Skin epidermis (tissue), 12 donors: ENCODE results near the gene TGFBR3.

ENCODE experiments used
- H3K27ac ChIP-seq, 21 experiments: fragments of 200-600 bp; sonication (generic) in 11 of 21; one replicate each; pipeline ENCODE4 v1.5.0; 2020; ENCODE audit warnings: mild to moderate bottlenecking in 3 of 21, inconsistent platforms in 2 of 21, moderate library complexity in 2 of 21
- H3K4me3 ChIP-seq, 7 experiments: fragments of 200-600 bp; sonication (generic) in 2 of 7; one replicate each; pipeline ENCODE4 v1.5.0; 2020; ENCODE audit warnings: inconsistent platforms in 2 of 7, mild to moderate bottlenecking in 2 of 7, moderate library complexity in 1 of 7

TGFBR3 gene

DNA sequence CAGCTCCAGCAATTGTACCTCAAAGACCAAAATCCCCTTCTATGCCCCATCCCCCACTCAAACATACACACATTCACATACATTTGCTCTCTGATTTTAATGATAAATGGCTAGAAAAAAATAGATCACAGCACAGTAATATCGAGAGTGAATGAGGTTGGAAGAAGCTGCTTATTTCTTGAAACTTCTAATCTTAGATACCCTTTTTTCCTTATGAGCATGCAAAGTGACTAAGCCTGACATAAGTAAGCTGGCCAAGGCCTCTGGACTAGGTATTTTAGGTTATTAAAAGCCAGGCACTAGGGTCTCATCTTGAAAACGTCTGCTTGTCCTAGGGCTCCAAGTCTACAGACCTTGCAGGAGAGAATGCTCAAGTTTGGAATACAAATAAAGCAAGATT, 133.6 kb downstream of the TGFBR3 start:
- peak overlapping the region in 8 of 21 experiments; percentile 8 to 72 (median 56) for H3K27ac ChIP-seq

DNA sequence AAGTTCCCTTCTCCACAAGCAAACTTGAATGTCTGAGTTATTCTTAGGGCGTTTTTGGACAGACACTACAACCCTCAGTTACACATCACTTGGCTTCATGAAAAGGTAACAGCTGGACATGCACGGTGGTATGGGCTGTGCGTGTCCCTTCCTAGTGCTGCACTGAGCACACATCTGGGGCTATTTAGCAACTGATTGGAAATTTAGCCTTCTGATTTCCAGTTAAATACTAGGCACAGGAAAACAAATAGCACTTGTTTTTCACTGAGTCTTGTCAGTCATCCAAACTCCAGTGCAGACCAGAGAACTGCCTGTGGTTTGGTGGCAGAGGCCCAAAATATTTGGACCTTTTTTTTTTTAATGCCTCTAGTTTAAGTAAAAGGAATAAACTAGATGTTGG, 134.7 kb downstream of the TGFBR3 start:
- Histone ChIP-seq H3K4me3 (no peak overlapping the region), H3K27ac (peak overlapping the region in 8 of 21 experiments; percentile 38 to 72 (median 56))

More for the DNA sequence above, 133.6 kb downstream of the TGFBR3 start:
- no peak overlapping the region for H3K4me3 ChIP-seq

DNA sequence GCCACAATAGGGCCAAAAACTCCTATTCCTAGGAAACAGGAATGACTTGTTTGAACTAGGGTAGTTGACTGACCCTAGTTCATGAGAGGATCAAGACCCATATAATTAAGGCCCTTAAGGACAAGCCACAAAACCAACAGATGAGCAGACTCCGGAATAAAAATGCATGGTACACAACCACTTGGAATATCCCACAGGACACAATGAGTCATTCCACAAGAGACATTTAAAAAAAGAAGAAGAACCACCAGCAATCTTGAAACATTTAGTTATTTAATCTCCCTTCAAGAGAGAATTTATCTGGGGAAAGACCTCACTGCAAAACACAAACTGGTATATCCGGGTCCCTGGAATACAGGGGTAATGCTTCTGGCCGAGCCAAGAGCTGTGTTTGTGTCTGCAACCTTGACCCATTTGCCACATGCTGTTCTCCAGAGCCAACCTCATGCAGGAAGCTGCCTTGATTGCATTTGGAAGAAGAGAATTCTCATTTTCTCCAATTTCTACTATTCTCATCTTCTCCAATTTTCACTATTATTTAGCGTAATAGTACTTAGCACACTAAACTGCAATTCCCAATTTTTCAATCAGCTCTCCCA, 135.5 kb downstream of the TGFBR3 start:
- peak overlapping the region in 15 of 21 experiments; percentile 9 to 76 (median 40) for H3K27ac ChIP-seq
- no peak overlapping the region for H3K4me3 ChIP-seq

DNA sequence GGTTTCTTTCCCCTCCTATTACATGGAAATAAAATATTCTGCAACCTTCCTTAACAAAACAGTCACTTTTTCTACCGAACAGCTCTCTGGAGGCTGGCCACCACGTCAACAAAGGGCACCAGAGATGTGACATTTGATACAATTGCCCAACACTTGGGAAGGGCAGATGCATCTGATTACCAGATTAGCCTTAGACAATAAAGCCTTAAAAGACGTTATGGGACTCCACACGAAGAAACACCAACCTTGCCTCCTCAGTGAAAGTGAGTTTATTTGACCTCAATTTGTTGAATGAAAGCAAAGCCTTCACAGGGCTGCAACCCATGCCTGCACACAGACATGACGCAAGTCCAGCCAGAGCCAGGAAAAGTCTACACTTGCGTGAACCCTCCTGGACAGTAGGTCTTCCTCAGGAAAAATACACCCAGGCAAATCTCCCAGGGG, 136.1 kb downstream of the TGFBR3 start:
- H3K27ac ChIP-seq = peak overlapping the region in 8 of 21 experiments; percentile 27 to 76 (median 46)
- no peak overlapping the region for H3K4me3 ChIP-seq

DNA sequence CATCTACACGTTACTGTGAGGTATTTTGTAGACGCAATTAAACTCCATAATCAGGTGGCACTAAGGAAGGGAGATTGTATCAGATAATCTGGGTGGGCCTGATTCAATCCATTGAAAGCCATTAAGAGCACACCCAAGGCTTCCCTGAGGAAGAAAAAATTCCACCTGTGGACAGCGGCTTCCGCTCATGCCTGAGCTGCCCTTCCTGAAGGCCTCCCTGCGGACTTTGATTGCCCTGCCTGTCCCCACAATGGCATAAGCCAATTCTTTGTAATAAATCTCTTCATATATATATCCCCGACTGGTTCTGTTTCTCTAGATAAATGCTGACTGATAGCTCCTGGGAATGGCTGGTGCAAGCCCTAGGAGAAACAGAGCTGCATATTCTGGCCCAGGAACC, 138.3 kb downstream of the TGFBR3 start:
- H3K27ac ChIP-seq = no peak overlapping the region
- H3K4me3 ChIP-seq = no peak overlapping the region

DNA sequence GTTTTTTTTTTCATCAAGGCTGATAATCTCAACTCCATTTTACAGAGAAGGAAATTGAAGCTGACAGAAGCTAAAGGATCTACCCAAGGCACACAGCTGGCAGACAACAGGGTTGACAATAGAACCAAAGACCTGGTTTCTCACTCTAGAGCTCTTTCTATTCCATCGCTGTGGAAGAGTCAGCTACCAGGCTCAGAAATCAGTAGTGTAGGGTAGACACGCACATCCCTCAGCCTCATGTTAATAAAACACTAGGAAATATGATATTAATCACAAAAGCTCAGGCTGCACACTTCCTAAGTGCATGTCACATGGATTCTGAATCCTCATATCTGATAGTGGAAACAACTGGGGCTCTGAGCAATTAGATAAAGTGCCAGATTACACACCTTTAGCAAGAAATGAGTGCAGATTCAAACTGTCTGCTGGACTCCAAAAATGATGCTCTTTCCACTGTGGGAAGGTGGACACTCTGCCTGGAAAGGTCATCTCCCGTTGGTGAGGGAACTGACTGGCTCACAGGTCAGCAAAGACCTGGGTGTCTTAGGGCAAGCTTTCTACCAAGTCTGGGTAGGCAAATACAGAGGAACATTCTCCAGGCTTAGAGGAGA, 139.1 kb downstream of the TGFBR3 start:
- no peak overlapping the region for H3K4me3 ChIP-seq
- peak overlapping the region in 2 of 21 experiments; percentile 14 to 19 for H3K27ac ChIP-seq

DNA sequence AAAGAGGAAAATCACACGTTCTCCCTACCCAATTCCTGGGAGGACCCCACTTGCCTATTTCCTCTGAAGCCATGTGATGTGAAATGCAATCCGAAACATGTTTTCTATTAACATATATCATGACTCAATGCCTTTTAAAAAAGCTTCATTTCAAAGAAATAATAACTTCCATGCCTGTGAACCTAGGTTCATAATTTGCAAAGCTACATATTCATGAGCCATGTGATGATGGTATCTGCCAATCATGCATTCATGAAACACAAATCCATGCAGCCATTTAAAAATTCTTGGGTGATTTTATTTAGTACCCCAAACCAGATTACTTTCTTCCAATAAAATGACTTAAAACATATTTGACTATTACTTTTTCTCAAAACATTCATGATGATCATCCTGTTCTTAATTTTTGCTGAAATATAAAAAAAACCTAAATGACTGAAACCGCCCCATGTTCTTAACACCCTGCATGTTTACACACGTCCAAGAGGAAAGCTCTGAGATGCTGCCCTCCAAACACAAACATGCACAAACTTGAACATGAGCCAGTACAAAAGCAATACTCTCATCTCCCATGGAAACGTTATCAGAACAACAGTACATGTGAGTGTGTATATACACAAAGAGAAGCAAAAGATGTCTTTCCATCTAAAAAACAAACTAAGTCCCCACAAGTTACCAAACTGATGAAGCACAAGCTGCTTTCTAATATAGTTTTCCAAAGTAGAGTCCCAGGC, 140.1 kb downstream of the TGFBR3 start:
- H3K27ac ChIP-seq = peak overlapping the region in 10 of 21 experiments; percentile 9 to 68 (median 40)
- H3K4me3 ChIP-seq = no peak overlapping the region

DNA sequence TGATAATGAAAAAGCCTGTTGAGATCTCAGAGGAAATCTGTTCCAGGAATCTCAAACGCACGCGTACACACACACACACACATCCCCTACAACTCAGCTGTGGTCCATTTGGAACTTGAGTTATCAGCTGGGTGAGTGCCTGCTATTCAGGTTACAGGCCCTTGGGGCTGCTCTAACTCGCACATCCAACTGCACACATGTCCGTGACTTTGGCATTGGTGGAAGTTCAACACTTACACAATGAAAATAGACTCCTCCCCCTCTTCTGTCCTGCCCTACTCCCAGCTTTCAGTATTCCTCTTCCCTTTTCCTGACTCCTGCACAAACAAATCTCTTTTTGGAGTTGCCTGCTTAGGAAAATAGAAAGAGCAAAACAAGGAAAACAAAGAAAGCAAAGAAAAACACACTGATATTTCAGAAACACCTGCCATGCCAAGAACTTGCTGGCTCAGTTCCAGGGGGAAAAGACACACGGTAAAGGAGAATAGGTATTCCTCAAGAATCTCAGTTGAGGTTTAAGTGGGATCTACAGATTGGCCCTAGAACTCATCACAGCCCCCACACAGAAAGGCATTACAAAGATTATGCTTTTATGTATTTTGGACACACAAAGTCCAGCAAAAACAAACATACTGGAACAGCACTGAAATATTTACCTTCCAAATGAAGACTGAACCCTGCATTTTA, 140.9 kb downstream of the TGFBR3 start:
- H3K4me3 ChIP-seq = no peak overlapping the region

DNA sequence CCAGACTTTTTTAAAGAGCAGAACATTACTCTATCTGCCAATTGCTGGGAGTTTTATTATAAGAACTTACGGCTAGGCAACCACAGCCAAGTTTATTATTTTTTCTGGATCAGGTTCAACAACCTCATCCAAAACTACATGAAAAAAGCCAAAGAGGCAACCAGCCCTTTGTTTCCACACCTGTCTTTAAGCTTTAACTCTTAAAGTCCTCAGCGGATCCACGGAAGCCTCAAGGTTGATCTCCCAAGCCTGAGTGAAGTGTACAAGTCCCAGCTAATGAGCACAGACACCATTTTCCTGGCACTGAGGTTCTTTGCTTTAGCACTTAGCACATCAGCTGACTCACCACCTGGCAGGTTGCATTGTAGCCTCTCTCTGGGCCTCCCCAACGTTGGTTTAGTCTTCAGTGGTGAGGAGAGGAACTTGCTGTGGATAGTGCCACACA, 143.1 kb downstream of the TGFBR3 start:
- Histone ChIP-seq H3K27ac (peak overlapping the region in 4 of 21 experiments; percentile 6 to 61 (median 35)), H3K4me3 (no peak overlapping the region)

More for the DNA sequence above, 140.9 kb downstream of the TGFBR3 start:
- peak overlapping the region in 10 of 21 experiments; percentile 13 to 68 (median 40) for H3K27ac ChIP-seq

DNA sequence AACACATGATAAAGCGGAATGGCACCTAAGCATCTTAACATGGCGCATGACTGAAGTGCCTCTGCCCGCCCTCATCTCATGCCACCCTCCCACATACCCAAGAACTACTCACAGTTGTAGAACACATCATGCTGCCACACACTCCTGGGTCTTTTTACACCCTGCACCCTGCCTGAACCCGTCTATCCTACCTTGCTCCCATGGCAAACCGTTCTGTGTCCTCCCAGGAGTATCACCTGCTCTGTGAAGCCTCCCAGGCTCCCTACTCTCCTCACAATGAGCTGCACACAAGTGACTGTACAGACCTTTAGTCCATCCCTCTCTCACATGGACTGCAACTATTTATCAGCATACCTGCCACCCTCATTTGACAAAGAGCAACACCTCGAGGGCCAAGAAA, 144.0 kb downstream of the TGFBR3 start:
- H3K4me3 ChIP-seq = no peak overlapping the region
- H3K27ac ChIP-seq = peak overlapping the region in 4 of 21 experiments; percentile 2 to 34 (median 24)

DNA sequence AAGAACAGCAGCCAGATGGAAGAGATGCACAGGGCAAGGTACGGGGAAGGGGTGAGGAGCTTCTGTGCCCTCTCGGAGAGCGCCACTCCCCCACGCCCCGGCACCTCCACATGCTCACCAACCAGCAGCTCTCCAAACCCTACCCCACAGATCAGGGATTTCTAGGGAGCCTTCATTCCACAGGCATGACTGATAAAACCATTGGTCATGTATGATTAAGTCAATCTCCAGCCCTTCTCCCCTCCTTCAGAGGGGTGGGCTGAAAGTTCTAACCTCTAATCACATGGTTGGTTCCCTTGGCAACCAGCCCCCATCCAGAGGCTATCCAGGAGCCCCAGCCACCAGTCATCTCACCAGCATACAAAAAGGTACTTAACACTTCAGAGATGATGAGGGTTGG, 144.7 kb downstream of the TGFBR3 start:
- Histone ChIP-seq H3K4me3 (no peak overlapping the region), H3K27ac (peak overlapping the region in 2 of 21 experiments; percentile 21 to 27)

DNA sequence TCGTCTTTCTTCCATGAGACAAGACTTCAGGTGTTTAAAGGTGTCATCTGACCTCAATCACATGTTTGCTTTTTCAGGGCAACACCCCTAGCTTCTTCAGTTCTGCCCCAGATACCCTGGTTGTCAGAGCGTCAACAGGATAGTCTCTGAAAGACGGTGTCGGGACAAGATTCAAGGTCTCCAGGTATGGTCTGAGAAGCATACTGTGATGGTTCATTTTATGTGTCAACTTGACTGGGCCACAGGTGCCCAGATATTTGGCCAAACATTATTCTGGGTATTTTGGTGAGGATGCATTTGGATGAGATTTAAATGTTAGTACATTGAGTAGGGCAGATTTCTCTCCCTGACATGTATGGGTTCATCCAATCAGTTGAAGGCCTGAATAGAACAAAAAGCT, 148.3 kb downstream of the TGFBR3 start:
- H3K27ac ChIP-seq = peak overlapping the region in 7 of 21 experiments; percentile 3 to 72 (median 59)

DNA sequence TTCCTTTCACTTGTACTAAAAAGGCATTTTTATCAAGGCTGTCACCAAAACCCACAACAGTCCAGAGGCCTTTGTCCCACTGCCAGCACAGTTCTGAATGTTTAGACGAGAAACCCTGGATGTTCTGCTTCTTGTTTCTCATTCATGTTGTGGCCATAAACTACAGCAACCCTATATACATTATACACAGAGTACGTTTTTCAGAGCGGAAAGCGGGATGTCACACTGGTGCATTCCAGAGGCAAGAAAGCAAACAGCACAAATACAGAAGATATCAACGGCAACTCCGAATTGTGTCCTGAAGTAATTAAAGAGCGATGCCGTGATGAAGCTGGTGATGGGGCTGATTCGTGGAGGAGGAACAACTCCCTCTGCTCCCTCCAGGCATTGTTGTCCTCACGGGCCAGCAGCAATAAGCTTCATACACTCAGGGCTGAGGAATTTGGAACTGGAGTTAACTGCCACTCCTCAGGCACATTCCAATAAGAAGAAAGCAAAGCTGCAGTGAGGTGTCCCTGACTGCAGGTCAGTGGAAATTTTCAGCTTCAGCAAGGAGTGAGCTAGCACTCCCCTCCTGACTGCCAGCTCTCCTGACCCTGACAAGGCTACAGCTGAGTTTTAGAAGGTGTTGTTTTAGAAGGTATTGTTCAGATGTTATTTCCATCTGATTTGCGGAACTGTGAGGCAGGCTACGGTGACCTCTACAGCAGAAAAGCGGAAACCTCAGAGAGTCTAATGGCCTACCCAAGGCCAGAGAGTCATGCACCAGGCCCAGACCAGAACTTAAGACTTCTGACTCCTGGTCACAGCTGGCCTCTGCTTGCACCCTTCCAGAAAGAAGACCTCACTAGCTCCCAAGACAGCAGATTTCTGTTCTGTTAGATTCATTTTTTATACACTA, 149.0 kb downstream of the TGFBR3 start:
- Histone ChIP-seq H3K27ac (peak overlapping the region in 10 of 21 experiments; percentile 3 to 72 (median 56)), H3K4me3 (no peak overlapping the region)

More for the DNA sequence above, 148.3 kb downstream of the TGFBR3 start:
- H3K4me3 ChIP-seq = no peak overlapping the region

DNA sequence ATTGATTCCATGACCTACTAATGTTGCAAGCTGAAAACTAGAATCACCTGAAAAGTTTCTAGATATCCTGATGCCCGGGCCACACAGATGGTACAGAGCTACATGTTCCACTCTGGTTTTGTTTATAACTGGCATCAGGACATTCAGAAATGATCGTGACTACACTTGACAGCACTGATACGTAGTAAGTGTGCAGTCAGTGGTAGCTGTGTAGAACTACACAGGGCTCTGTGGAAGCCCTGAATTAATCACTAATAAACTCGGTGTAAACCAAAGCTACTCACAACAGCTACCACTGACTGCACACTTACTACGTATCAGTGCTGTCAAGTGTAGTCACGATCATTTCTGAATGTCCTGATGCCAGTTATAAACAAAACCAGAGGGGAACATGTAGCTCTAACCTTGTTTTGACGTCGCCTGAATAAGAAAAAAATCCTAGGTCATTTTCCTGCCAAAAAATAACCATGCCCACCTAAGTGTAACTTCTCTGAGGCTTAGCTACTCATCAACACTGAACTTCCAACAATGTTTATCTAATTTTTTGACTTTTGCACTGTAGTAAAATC, 149.7 kb downstream of the TGFBR3 start:
- no peak overlapping the region for H3K4me3 ChIP-seq
- peak overlapping the region in 8 of 21 experiments; percentile 7 to 72 (median 56) for H3K27ac ChIP-seq

DNA sequence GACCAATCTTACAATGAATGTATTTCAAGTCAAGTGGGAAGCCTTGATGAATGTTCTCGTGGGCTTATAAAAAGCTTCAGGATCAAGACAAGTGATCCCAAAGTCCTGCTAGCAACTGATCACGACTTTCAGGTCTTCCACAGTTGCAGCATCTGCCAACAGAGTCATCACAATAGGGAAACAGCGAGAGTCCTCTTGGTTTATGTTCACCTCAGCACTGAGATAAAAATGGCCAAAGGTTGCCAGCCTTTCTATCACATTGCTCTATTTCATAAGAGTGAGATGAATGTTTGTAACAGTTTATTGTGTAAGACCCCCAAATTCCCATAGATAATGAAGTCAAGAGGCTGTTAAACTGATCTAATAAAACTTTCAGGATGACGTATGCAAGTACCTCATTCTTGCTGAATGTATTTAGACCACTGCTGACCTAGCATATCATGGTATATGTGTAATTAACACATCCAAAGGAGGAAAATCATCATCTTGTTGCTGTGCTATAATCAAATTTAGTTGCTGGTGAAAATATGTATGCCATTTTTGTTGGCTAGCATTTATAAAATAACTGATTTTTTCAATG, 150.6 kb downstream of the TGFBR3 start:
- Histone ChIP-seq H3K4me3 (no peak overlapping the region), H3K27ac (no peak overlapping the region)

DNA sequence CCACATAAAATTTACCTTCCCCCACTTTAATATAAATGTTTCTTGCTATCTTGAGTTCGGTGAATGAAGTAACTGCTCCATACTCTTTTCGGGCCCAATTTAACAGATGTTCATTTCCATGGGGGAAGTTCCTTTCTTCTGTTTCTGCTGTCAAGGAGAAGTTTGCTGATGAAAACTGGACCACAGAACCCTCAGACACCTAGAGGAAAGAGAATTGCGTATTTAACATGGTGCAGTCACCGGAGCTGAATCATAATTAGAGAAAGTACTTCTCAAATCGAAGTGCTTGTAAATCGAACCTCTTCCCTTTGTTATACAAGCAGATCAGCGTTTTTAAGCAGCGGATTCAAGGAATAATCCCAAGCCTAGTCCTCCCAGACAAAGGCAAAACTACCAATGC, 151.2 kb downstream of the TGFBR3 start:
- no peak overlapping the region for H3K4me3 ChIP-seq
- H3K27ac ChIP-seq = no peak overlapping the region

DNA sequence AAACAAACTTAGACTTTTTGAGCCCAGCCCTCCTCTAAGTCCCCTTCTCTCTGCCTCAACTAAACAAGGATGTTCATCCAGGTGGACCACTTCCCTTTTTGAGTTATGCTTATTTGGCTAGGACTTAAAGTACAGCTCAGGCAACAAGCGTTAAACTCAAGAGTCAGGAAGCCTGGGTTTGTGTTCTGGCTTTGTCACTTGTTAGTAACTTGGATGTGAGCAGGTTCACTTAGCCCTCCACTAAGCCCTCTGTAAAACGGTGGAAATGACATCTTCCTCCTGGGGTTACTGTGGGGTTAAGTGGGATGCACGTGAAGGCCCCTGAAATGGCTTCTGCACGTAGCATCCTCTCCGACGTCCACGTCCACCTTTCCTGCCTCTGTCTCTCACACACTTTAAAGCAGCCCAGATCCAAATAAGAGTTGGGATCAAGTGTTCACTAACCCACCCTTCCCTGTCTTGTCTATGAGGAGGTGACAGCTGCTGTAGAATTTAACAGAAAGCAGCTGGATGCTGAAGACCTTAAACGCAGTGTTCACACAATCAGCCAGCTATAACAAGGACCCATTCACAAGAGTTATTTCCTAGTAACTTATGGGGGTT, 152.7 kb downstream of the TGFBR3 start:
- peak overlapping the region in 2 of 21 experiments; percentile 25 to 26 for H3K27ac ChIP-seq
- no peak overlapping the region for H3K4me3 ChIP-seq
